ENCODE data around the gene KIF5C.

DNA sequence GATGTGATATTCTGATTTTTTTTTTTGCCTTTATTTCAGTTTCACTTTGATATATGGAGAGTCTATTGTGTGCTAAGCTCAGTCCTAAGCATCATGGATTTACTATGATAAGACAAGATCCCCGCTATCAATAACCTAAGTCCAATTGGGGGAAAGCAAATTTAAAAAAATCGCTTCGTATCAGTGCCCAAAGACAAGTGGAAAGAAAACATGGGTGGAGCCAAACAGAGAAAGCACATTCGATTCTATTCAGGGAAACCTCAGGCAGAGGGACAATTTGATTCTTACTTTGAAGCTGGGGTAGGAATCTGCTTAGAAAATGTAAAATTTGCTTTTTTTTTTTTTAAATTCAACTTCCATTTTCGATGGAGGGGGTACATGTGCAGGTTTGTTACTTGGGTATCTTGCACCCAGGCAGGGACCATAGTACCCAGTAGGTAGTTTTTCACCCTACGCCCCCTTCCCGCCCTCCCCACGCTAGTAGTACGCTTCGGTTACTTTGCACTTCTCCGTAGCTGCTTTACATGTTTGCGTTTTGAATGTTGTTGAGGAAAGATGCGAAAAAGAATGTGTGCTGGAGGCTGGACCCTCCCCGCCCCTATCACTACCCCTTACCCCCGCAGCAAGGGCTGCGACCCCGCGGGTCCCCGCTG, 12.4 kb downstream of the KIF5C start:
- no peak for TF ChIP-seq EZH2 (IDR thresholded peaks at IDR 0.05; ENCODE audit: low read length, missing control alignments)
- TF ChIP-seq, protein P1, sequence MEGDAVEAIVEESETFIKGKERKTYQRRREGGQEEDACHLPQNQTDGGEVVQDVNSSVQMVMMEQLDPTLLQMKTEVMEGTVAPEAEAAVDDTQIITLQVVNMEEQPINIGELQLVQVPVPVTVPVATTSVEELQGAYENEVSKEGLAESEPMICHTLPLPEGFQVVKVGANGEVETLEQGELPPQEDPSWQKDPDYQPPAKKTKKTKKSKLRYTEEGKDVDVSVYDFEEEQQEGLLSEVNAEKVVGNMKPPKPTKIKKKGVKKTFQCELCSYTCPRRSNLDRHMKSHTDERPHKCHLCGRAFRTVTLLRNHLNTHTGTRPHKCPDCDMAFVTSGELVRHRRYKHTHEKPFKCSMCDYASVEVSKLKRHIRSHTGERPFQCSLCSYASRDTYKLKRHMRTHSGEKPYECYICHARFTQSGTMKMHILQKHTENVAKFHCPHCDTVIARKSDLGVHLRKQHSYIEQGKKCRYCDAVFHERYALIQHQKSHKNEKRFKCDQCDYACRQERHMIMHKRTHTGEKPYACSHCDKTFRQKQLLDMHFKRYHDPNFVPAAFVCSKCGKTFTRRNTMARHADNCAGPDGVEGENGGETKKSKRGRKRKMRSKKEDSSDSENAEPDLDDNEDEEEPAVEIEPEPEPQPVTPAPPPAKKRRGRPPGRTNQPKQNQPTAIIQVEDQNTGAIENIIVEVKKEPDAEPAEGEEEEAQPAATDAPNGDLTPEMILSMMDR (conservative IDR thresholded peaks at IDR 0.05 in 1 of 2, IDR thresholded peaks at IDR 0.05 in 1 of 2; ENCODE audit: low read depth in 1 of 2, low read length in 2 of 2): no peak

All from fibroblast of lung (primary cell).